ENCODE data around the gene NTNG2.

DNA sequence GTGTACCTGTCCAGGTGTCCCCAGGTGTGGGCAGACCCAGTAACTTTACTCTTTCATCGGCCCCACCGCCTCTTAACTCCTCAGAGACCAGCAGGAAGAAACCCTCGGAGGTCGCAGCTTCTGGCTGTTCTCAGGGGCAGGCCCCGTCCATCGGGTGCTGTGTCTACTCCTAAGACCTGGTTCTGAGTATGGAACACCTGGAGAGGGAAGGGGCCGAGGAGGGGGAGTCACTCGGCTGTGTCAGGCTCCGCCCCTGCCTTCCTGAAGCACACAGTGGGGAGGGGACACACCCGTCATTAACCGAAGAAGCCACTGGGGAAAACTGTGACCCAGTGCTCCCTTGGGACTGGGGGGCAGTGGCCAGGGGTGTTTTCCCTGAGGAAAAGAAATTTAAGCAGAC is 22.3 kb downstream of the NTNG2 start:
- TF ChIP-seq CTCF (IDR thresholded peaks at IDR 0.05; ENCODE audit: poor library complexity, severe bottlenecking) (no peak), RAD21 (conservative IDR thresholded peaks at IDR 0.05) (no peak)

Data from neural cell (in vitro differentiated cells).